ENCODE data around the gene IFRD2.
"Not testable (repeated sequence)": the region's sequence is repeated elsewhere in the genome, so short reads cannot be mapped to it uniquely, and the experiment has no call there.

Gene IFRD2

DNA sequence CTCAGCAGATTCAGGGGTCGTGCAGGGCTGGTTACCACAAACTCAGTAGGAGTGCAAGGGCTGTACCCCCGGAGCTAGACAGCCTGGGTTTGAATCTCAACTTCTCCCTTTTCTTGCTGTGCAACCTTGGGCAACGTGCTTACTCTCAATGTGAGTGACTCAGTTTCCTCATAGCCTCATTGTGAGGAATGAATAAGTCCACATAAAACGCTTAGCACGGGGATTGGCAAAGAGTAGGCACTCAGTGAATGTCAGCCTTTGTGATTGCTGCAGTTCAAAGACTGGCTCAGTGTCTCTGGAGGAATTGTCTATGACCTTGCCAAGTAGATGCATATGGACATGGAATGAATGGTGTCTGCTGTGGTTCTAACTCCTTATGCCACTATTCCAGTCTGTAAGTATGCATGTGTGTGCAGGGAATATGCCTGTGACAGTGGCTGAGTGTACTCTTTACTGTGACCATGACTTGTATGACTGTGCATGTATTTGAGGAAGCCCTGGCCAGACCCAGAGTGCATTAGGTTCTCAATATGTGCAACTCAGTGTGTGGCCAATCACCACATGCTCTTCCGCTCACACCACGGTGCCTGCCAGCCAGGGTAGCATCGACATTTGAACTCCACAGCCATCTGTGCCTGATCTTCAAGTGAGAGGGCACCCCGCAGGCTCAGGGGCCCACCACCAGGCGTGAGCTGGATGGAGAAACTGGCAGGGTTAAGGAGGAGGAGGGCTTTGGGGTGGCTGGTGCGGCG is 7.9 kb upstream of the IFRD2 start:
- peak; percentile 69 for DNase-seq

DNA sequence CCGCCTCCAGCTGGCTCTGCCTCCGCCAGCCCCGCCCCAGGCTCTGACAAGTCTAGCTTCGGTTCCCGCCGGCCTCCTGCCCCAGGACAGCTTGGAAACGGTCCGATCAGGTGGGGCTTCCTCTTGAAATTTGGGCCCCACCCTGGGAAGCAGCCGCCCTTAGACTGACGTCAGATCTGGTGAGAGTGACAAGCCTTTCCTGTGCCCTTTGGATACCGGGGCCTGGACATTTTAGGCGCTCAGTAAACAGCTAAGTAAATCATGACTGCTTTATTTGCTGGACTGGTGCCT is 7.4 kb upstream of the IFRD2 start:
- no peak for DNase-seq

DNA sequence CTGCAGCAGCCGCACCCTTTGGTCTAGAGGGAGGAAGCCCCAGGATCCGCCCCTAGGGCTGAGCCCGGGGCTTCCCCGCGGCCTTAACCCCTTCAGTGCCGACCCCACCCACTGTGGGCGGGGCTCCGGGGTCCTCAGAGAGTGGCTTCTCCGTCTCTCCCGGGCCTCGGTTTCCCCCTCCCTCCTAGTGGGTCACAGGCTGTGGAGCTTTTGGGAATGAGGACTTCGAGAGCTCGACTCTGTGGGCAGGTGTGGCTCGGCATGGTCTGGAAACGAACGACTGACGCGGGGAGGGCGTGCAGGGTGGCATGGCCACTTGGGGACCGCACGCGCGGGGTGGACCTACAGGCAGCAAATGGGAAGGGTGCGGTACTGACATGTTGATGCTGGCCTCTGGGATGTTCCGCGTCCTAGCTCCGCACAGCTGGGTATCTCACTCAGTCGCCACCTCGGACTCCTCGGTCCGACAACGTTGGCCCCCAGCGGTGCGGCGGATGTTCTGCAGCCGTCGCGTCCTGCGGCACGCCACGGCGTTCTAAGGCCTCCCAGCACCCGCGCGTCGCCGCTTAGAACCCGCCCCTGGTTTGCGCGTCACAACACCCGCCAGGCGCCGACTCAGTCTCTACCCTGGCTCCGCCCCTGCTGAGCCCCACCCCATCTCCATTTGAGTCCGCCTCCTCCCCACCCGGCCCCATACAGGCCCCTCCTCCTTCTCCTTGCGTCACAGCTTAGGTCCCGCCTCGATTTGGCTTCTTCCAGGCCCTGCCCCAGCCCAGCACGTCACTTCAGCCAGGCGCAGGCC is 6.8 kb upstream of the IFRD2 start, which contains the start of the genes HYAL3 and NAA80:
Gene HYAL3 (minus strand): TSS at position 570 of the 802 bp plus-strand sequence. CDS start 3,803 bp downstream, outside the sequence.
Gene NAA80 (minus strand): TSS at position 570 of the 802 bp plus-strand sequence. CDS start 1,942 bp downstream, outside the sequence.
- peak; percentile 99 for DNase-seq

DNA sequence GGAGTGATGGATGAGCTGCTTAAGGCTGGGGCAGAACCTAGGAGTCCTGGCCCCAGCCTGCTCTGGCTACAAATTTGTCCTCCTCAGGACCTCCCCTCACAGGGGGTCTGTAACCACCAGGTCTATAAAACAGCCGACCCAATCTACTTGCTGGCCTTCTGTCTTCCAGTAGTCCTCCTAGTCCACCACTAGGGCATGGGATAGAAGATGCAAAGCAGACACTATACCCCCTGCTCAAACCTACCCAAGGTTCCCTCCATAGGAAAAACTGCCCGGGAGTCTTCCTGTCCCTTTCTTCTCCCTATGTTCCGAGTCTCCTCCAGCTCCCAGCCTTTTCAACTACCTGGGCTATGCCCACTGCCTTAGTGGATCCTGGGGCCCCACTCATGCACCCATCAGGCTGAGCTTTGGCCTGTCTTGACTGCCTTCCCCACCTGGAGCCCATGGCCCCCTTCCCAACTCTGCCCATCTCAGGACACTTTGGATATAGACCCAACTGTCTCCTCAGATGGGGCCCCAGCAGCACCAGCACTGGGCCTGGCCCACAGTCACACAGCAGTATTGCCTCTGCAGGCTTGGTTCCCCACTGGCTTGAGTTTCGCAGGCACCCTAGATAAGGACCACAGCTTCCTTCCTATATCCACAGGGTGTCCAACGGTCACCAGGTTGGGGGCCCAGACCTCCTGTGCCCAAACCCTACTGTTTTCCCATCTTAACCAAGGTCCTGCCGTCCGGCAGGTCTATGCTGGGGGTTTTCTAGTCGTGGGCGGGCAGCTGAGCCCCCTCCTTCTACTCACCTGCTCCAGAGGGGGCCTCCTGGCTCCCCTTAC is 5.9 kb upstream of the IFRD2 start:
- DNase-seq, result no peak

DNA sequence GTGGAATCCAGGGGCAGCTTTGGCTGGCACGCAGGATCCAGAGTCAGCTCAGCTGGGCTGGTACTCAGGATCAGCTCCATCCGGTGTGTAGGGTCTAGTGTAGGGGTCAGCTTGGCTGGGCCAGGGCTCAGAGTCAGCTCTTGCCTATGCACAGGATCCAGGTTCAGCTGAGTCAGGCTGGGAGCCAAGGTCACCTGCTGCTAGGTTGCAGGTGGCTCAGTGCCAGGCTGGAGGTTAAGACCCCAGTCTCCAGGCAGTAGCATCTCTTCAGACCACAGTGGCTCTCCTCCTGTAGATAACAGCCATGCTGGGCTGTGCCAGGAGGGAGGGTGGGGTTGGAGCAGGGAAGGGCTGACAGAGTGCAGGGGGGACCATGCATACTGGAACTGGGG is 5.2 kb upstream of the IFRD2 start:
- DNase-seq, result no peak

DNA sequence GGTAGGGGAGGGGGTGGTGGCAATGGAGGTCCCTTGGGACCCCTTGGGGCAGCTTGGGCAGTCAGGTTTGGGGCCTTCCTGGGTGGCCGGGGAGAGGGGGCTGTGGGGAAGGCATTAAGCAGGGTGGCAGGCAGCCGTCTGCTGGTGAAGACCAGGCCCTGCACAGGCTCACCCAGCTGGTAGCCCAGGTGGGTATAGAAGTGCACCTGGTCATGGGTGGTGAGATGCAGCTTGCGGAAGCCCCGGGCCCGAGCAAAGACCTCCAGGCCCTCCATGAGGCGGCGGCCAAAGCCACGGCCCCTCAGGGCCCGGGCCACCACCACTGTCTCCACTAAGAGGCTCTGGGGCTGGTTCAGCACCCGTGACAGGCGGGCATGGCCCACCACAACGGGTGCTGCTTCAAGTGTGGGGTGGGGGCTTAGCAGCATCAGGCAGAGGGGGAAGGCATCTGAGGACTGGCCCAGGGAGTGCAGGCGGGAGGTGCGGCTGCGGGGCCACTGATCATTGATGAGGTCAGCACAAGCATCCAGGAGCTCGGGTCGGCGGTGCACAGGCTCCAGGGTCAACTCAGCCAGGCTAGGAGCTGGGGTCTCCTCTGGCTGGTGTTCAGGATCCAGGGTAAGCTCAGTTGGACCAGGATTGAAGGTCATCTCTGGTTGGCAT is 4.6 kb upstream of the IFRD2 start:
- DNase-seq, result no peak

DNA sequence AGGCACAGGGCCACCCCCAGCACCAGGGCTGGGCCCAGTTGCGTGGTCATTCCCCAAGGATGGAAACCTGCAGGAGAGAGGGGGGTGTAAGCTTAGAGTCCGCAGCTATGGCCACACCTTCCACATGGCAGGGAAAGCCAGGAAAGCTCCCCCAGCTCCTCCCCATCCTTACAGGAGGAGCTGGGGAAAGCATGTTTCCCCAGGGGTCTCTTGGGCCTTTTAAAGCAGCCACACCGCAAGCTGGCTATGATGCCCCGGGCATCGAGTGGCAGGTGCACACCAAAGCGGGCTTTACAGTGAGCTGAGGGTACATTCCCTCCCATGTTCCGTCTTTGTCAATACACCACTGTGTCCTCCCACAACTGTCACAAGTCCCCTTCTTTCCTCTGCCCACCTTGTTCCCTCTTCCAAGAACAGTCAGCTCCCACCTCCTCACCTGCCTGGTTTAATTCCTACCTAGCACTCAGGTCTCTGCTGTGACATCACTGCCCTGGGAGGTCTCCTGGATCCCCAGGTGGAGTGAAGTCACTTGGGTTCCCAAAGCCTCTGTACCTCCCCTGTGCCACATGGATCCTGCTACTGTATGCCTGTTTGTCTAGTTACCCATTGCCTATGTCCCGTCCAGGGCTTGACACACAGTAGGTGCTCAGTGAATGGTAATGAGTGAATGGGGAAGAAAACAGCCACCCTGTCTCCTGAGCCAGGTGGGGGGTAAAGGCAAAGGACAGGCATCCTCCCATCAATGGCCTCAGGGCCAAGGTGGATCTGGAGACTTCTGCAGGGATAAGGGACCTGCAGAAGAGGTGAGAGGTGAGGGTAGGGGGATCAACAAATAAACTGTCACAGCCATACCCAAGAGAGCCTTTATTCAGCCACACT is 3.6 kb upstream of the IFRD2 start:
- DNase-seq, result no peak

DNA sequence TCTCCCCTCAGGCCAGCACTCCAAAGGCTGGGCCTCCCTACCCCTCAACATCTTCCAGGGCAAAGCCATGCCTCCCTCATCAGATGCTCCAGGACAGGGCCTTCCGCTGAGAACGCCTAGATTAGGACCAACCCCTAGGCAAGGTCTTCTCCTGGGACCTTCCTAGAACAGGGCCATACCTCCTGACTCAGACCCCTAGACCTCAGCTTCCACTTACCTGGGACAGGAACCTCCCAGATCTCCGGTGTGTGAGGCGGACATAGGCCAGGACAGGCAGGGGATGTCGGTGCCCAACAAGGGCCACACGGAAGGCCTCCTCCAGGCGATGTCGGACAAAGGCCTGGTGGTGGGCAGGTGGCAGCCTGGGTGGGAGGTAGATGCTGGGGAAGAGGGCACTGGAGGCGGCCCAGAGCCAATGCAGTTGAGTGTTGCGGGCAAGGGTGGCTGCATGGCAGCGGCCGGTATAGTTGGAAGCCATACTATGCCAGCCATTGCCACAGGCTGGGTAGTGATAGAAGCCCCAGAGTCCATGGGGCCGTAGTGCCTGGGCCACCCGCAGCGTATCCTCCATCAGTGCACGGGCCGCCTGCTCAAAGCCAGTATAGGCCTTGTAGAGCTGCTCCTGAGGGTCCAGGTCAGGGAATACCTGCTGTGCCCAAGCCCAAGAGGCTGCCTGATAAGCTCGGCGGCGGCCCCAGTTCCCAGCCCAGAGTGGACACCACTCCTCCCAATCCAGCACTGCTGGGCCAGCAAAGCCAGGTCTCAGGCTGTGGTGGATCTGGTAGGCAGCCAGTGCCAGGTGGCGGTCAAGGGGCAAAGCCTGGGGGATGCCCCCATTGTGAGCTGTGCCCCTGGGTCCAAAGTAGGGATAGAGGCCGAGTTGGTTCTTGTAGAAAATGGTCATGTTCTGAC is 2.5 kb upstream of the IFRD2 start:
- DNase-seq, result no peak

DNA sequence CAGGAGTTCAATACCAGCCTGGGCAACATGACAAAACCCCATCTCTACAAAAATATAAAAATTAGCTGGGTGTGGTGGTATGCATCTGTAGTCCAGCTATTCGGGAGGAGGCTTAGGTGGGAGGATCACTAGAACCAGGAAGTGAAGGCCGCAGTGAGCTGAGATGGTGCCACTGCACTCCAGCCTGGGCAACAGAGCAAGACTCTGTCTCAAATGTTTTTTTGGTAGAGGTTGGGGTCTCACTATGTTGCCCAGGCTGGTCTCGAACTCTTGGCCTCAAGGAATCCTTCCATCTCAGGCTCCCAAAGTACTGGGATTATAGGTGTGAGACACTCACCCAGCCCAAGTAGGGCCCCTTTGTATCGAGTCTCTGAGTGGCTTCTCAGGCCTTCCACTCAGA is 1.9 kb upstream of the IFRD2 start:
- no peak for DNase-seq

DNA sequence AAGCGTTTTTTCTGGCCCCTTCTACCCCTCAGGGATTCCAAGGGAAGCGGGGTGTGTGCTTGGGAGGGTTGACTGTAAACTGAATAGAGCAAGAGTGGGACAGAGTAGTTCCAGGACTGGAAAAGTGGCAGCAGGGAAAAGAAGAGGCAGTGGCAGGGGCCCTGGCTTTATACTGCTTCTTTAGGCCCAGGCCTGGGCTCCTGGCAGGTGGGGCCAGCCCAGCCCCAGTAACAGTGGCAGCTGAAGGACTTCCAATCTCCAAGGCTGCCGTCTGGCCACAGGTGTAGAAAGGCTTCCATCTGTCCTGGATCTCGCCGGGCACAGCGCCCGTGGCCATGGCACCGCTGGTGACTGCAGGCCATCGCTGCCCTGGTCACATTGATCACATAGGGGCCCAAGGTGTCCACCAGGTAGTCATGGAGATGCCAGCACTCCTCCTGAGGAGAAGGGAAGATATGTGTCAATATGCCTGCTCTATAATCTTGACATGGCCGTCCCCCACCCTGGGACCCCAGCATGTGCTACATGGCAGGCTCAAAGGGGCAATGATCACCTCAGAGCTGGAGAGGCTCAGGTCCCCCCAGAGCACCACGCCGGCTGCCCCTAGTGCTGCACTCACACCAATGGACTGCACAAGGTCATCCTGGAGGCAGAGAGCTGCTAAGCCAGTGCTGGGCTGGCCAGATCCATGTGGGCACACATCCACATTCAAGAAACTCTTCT is 1.0 kb upstream of the IFRD2 start:
- no peak for DNase-seq

DNA sequence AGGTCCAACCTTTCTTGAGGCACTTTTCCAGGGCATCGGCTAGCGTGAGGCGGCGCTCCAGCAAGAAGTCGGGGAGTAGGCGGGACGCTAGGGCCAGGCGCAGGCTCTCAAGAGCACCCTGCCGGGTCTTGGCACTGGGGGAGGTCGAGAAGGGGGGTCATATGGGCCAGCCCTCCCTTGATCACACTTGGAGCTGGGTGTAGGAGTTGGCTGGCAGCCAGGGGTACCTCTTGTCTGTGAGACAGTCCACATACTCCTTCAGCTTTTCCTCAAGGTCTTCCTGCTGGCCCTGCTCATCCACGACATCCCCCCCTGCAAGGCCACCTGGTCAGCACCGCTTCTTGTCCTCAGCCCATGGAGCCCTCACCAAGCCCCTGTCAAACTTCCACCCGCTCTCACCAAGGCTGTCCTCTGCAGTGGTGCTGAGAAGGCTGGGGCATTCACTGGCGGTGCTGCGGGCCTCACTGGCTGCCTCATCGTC is 2.0 kb downstream of the IFRD2 start:
- no peak for DNase-seq

DNA sequence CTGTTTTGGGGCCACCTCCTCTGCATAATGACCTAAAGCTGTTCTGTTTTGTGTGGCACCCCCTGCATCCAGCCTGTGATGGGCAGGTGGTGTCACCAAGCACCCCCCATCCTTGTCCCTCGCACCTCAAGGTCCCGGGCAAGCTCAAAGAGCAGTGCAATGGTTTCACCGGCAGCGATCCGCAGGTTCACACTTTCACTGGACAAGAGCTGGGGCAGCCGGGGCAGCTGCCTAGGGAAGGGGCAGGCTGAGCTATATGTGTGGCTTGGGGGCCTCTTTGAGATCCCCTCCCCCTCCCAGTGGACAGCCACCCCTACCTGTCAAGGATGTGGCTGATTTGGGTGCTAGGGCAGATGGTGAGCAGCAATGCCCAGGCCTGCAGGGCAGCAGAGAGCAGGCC is 3.1 kb downstream of the IFRD2 start:
- no peak for DNase-seq

DNA sequence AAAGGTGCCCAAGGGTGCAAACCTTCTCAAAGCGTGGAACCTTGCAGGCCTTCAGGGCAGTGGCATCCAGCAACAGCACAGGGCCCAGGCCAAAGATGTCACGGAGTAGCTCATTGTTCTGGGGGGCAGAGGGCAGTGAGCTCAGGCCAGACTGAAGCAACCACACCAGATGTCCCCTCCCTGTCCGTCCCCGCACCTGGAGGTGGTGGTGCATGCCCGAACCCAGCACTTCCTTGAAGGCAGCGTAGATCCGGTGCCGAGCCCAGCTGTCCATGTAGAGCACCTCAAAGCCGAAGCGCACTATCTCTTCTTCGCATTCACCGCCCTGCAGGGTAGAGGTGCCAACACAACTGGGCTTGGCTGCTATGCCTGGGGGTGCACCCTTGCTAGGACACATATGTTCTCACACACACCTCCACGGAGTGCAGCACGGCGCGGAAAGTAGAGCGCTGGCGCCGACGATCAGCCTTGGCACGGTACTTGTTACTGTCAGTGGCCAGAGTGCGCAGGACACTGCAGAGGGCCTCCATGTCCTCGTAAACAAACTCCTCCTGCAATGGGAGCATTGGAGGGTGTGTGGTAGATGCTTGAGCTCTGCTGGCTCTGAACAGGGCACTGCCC is 3.7 kb downstream of the IFRD2 start:
- no peak for DNase-seq

DNA sequence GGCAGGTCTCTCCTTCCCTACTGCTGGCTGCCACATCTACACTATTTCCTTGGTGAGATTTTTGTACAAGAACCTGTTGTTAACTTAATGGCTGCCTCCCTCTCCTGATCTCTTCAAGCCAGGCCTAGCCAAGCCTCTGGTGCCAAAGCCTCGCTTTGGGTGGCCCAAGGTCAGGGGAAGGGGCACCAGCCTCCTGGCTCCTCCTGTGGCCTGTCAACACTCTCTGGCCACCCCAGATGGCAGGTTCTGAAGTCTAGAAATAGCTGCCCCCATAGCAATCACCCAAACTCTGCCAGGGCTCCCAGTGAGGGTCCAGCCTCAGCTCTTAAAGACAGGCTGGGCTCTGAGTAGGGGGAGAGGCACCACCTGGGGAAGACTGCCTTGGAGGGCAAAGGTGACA is 5.0 kb downstream of the IFRD2 start:
- DNase-seq, result no peak

DNA sequence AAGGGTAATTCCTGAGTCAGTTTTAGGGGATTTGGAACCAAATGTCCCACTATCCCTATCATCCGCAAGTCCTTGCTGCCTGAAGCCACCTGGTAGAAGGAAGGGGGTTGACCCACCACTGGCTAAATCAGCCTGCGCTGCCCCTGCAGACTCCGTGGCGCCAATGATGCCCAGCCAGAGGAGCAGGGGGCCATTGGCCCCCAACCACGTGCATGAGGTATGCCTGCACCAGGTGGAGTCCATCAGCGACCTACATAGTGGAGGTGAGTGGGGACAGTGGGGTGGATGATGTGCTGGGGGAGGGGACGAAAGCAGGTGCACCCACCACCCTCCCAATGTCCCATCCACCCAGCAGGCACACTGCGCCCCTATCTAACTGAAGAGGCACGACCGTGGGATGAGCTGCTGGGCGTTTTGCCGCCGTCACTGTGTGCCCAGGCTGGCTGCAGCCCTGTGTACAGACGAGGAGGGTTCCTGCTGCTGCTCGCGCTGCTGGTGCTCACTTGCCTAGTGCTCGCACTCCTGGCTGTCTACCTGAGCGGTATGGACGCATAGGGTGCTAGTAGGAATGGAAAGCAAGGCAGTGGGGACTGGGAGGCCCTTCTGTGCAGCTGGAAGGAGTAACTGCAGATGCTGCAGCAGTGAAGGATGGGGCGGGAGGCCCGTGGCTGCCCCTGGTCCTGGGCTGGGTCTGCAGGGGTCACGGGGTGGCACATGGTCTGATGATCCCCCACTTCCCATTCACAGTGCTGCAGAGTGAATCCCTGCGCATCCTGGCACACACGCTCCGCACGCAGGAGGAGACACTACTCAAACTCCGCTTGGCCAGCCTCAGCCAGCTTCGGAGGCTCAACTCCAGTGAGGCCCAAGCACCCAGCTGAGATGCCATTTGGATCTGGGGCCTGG is 5.7 kb downstream of the IFRD2 start:
- no peak for DNase-seq

DNA sequence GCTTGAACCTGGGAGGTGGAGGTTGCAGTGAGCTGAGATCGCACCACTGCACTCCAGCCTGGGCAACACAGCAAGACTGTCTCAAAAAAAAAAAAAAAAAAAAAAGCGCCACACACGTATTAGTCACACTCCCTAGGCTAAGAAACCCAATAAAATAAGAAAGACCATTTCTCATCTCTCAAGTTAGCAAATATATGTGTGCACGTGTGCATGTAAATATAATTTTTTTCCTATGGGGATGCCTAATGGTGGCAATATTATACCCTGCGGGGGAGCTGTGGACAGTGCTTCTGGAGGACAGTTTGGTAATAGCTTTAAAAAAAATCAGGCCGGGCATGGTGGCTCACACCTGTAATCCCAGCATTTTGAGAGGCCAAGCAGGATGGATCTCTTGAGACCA is 8.1 kb downstream of the IFRD2 start:
- DNase-seq, result not testable (repeated sequence)

DNA sequence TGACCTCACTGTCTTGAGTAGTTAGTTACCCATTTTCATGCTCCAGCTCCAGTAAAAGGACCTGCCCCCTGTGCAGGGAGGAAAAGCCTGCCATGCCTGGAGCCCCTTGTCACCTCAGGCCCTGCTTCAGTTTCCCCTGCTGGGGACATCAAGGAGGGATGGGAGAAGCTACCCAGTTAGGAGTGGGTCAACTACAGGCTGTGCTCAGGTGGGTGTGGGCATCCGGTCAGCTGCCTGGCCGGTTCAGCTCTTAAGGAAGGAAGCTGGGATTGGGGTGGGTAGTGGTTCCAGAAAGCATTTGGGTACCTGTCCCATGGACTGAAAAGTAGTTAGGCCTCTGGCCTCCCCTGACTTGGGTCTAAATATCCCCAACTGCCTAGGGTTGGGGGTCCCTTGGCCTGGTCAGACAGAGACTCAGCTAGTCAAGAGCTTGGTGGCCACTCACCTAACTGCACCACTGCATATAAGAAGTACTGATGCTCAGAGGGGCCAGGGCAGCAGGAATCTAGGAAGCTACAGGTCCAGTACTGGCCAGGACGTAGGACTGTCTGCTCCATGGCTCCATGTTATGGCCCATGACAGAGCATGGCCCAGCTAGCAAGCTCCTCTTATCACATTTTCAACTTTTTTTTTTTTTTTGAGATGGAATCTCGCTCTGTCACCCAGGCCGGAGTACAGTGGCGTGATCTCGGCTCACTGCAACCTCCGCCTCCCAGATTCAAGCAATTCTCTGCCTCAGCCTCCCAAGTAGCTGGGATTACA is 12.8 kb downstream of the IFRD2 start:
- DNase-seq, result no peak

DNA sequence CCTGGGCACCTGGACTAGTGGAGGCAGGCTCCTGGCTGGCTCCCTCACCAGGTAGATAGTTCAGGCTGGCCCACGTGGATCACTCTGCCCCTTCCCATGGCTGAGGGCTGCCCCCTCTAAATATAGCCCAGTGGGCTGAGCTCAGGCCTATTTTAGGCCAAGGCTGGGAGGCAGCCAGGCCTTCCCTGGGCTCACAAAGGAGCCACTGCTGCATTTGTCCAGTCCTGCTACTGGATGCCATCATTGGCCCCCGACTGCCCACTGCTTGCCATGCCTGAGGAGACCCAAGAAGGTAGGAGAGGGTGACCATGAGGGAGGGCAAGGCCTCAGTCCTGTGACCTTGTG is 13.4 kb downstream of the IFRD2 start, which contains the start of gene LSMEM2:
Gene LSMEM2 (plus strand): TSS at position 208 of the 345 bp plus-strand sequence. CDS start 27 bp downstream, at position 235.
- DNase-seq, result no peak

Measured in CD4-positive, alpha-beta T cell treated with Interleukin-15 for 1 hour (primary cell).